H9 (cell line): ENCODE results near the gene CHRNG. TPM values are rescaled to one million over a fixed set of nuclear protein-coding genes. Genes with fewer than 3 reads are reported as not detected.
A peak's percentile ranks its signal among the peaks of the same experiment; 100 is the strongest.

Source experiments
- DNase-seq: peaks from one replicate; pipeline ENCODE4 v3.0.0-alpha.2; 2017
- H2AFZ ChIP-seq: one replicate; pipeline ENCODE4 v1.6.1; 2013; ENCODE audit warnings: mild to moderate bottlenecking, low read length, control low read depth, moderate library complexity
- H2AK5ac ChIP-seq: 2 replicates; pipeline ENCODE4 v1.6.1; 2013; ENCODE audit warnings: low read length, control low read depth, mixed read lengths; ENCODE audit not compliant: insufficient read length
- H2BK120ac ChIP-seq: one replicate; pipeline ENCODE4 v1.6.1; 2013; ENCODE audit warnings: low read depth, mild to moderate bottlenecking, low read length, control low read depth, inconsistent platforms; ENCODE audit not compliant: poor library complexity, severe bottlenecking
- H2BK12ac ChIP-seq: 2 replicates; pipeline ENCODE4 v1.6.1; 2013; ENCODE audit warnings: low read length, control low read depth, mixed read lengths, low read depth; ENCODE audit not compliant: insufficient read length
- H2BK15ac ChIP-seq: 2 replicates; pipeline ENCODE4 v1.6.1; 2013; ENCODE audit warnings: low read depth, low read length, control low read depth
- H2BK20ac ChIP-seq: one replicate; pipeline ENCODE4 v1.6.1; 2013; ENCODE audit warnings: low read depth, mild to moderate bottlenecking, low read length, control low read depth, inconsistent platforms; ENCODE audit not compliant: poor library complexity, severe bottlenecking
- H2BK5ac ChIP-seq: 2 replicates; pipeline ENCODE4 v1.6.1; 2013; ENCODE audit warnings: low read length, control low read depth, mixed read lengths; ENCODE audit not compliant: insufficient read length
- H3K14ac ChIP-seq: 2 replicates; pipeline ENCODE4 v1.6.1; 2013; ENCODE audit warnings: low read length, control low read depth; ENCODE audit not compliant: insufficient read depth
- H3K18ac ChIP-seq: 2 replicates; pipeline ENCODE4 v1.6.1; 2013; ENCODE audit warnings: low read depth, mild to moderate bottlenecking, mixed read lengths, low read length, control low read depth; ENCODE audit not compliant: insufficient read length
- H3K23ac ChIP-seq: 2 replicates; pipeline ENCODE4 v1.6.1; 2013; ENCODE audit warnings: low read length, control low read depth, mixed read lengths, low read depth; ENCODE audit not compliant: insufficient read length
- H3K23me2 ChIP-seq: 2 replicates; pipeline ENCODE4 v1.6.1; 2013; ENCODE audit warnings: low read depth, mild to moderate bottlenecking, mixed read lengths, low read length, control low read depth; ENCODE audit not compliant: insufficient read length, poor library complexity, severe bottlenecking
- H3K27ac ChIP-seq: 2 replicates; pipeline ENCODE4 v1.5.1; 2013; ENCODE audit warnings: low read length, control low read depth, mixed read lengths, low read depth; ENCODE audit not compliant: insufficient read length
- H3K27me3 ChIP-seq: 2 replicates; pipeline ENCODE4 v1.6.1; 2013; ENCODE audit warnings: low read length, control low read depth, inconsistent platforms; ENCODE audit not compliant: insufficient read depth
- H3K4ac ChIP-seq: 2 replicates; pipeline ENCODE4 v1.6.1; 2013; ENCODE audit warnings: low read depth, mild to moderate bottlenecking, control low read depth, inconsistent platforms, low read length, moderate library complexity
- H3K4me1 ChIP-seq: 2 replicates; pipeline ENCODE4 v1.6.1; 2013; ENCODE audit warnings: low read length, control low read depth, inconsistent platforms; ENCODE audit not compliant: insufficient read depth
- H3K4me2 ChIP-seq: 2 replicates; pipeline ENCODE4 v1.6.1; 2013; ENCODE audit warnings: low read length, control low read depth, mixed read lengths; ENCODE audit not compliant: insufficient read length, insufficient read depth
- H3K56ac ChIP-seq: 2 replicates; pipeline ENCODE4 v1.6.1; 2013; ENCODE audit warnings: low read depth, mild to moderate bottlenecking, mixed read lengths, low read length, control low read depth; ENCODE audit not compliant: insufficient read length
- H3K79me1 ChIP-seq: 2 replicates; pipeline ENCODE4 v1.6.1; 2013; ENCODE audit warnings: low read depth, mild to moderate bottlenecking, moderate library complexity, low read length, control low read depth, inconsistent platforms; ENCODE audit not compliant: insufficient read depth, poor library complexity, severe bottlenecking
- H3K79me2 ChIP-seq: 2 replicates; pipeline ENCODE4 v1.6.1; 2013; ENCODE audit warnings: low read length, control low read depth, inconsistent platforms; ENCODE audit not compliant: insufficient read depth
- H3K9ac ChIP-seq: 2 replicates; pipeline ENCODE4 v1.6.1; 2013; ENCODE audit warnings: low read length, control low read depth, mixed read lengths; ENCODE audit not compliant: insufficient read length; ENCODE audit errors: extremely low read depth
- H3K9me3 ChIP-seq: one replicate; pipeline ENCODE4 v1.6.1; 2013; ENCODE audit warnings: low read depth, low read length, inconsistent platforms; ENCODE audit not compliant: control insufficient read depth
- H3T11ph ChIP-seq: one replicate; pipeline ENCODE4 v1.6.1; 2013; ENCODE audit warnings: mild to moderate bottlenecking, low read length, control low read depth, inconsistent platforms
- H4K20me1 ChIP-seq: one replicate; pipeline ENCODE4 v1.6.1; 2013; ENCODE audit not compliant: control insufficient read depth, insufficient read length, insufficient read depth
- H4K5ac ChIP-seq: 2 replicates; pipeline ENCODE4 v1.6.1; 2013; ENCODE audit warnings: low read depth, mild to moderate bottlenecking, mixed read lengths, low read length, control low read depth; ENCODE audit not compliant: insufficient read length
- H4K8ac ChIP-seq: replicated peaks from 2 replicates; pipeline ENCODE4 v1.6.1; 2013; ENCODE audit warnings: low read length, control low read depth, mixed read lengths, low read depth; ENCODE audit not compliant: insufficient read length
- H4K91ac ChIP-seq: 2 replicates; pipeline ENCODE4 v1.6.1; 2013; ENCODE audit warnings: low read depth, mild to moderate bottlenecking, moderate library complexity, mixed read lengths, low read length, control low read depth; ENCODE audit not compliant: insufficient read length
- H3K27ac Mint-ChIP-seq, 3 experiments: 2 replicates in 2 of 3; 3 replicates in 1 of 3; pipeline ENCODE4 v1.8.0; 2020 to 2021; ENCODE audit warnings: mixed read lengths in 3 of 3, mild to moderate bottlenecking in 1 of 3, moderate library complexity in 1 of 3
- H3K27me3 Mint-ChIP-seq: 2 replicates; pipeline ENCODE4 v1.8.0; 2021; ENCODE audit warnings: low read depth, mild to moderate bottlenecking, moderate library complexity, mixed read lengths
- H3K36me3 Mint-ChIP-seq, 3 experiments: 2 replicates in 2 of 3; 3 replicates in 1 of 3; pipeline ENCODE4 v1.8.0; 2020 to 2021; ENCODE audit warnings: low read depth in 3 of 3, mixed read lengths in 3 of 3; ENCODE audit not compliant: insufficient read depth in 1 of 3
- H3K4me1 Mint-ChIP-seq, 2 experiments: 2 replicates each; pipeline ENCODE4 v1.8.0; 2020; ENCODE audit warnings: mixed read lengths in 2 of 2
- H3K4me3 Mint-ChIP-seq, 2 experiments: 2 replicates in 1 of 2; 3 replicates in 1 of 2; pipeline ENCODE4 v1.8.0; 2020 to 2021; ENCODE audit warnings: mild to moderate bottlenecking in 2 of 2, mixed read lengths in 2 of 2, moderate library complexity in 1 of 2
- H3K9me3 Mint-ChIP-seq, 2 experiments: 2 replicates in 1 of 2; 3 replicates in 1 of 2; pipeline ENCODE4 v1.8.0; 2020; ENCODE audit warnings: mild to moderate bottlenecking in 2 of 2, mixed read lengths in 2 of 2, moderate library complexity in 1 of 2
- CTCF ChIP-seq: fragments of 200-600 bp; sonication (generic); conservative IDR thresholded peaks from 3 replicates; pipeline ENCODE4 v1.8.0; 2021; ENCODE audit warnings: antibody characterized with exemption, mild to moderate bottlenecking
- WGBS: extraction: QIAGEN DNeasy Blood & Tissue Kit; methylation state at CpG from one replicate; pipeline ENCODE4 v1.1.7; 2013; ENCODE audit warnings: missing lambda C conversion rate, low lambda C conversion rate, mixed read lengths; ENCODE audit not compliant: insufficient read length; ENCODE audit errors: extremely low coverage; 5-methylcytosine and 5-hydroxymethylcytosine counted together
- total RNA-seq: library from RNA; stranded (reverse); gene quantifications from 2 replicates; pipeline ENCODE4 v1.2.1, GENCODE V29; 2021

The CHRNG gene
- total RNA-seq, 1 experiment from 2014 or later: not detected

- no peak overlapping the region for H3K4me2 ChIP-seq
- no peaks in the 10 kb centered on the region for H3K9me3 ChIP-seq
- H4K8ac ChIP-seq: no peak overlapping the region
- peaks cover 17 to 51% of the 10 kb centered on the region in 2 experiments for H3K4me1 Mint-ChIP-seq
- H3K23ac ChIP-seq: no peak overlapping the region
- no peaks in the 10 kb centered on the region for H3K79me1 ChIP-seq
- no peaks in the 10 kb centered on the region for H3K79me2 ChIP-seq
- peaks cover 44% of the 10 kb centered on the region for H3K27me3 Mint-ChIP-seq
- no peak overlapping the region for H3K27ac ChIP-seq
- no peak overlapping the region for H2BK12ac ChIP-seq
- DNase-seq: peak; percentile 59
- H4K91ac ChIP-seq: no peak overlapping the region
- H3T11ph ChIP-seq: no peak overlapping the region
- H2BK20ac ChIP-seq: no peak overlapping the region
- H3K14ac ChIP-seq: no peak overlapping the region
- H4K20me1 ChIP-seq: no peaks in the 10 kb centered on the region
- no peak overlapping the region for H3K4me3 Mint-ChIP-seq
- H3K23me2 ChIP-seq: peaks cover 5% of the 10 kb centered on the region
- no peak overlapping the region for H3K27ac Mint-ChIP-seq
- H4K5ac ChIP-seq: no peak overlapping the region
- H3K56ac ChIP-seq: no peak overlapping the region
- H2AFZ ChIP-seq: no peak overlapping the region
- no peaks in the 10 kb centered on the region for H3K4me1 ChIP-seq
- no peak overlapping the region for H3K4ac ChIP-seq
- peaks cover 17% of the 10 kb centered on the region for H3K27me3 ChIP-seq
- WGBS: no CpG with 5 or more reads among the region's 7 CpGs
- no peak overlapping the region for H2BK15ac ChIP-seq
- peak; percentile 59 for TF ChIP-seq CTCF
- peaks cover 0 to 2% of the 10 kb centered on the region in 2 experiments; a peak in 2 of 5 replicates for H3K9me3 Mint-ChIP-seq
- no peak overlapping the region for H2BK5ac ChIP-seq
- H2AK5ac ChIP-seq: no peak overlapping the region
- H3K18ac ChIP-seq: no peak overlapping the region
- H2BK120ac ChIP-seq: no peak overlapping the region
- no peak overlapping the region for H3K9ac ChIP-seq
- no peaks in the 10 kb centered on the region for H3K36me3 Mint-ChIP-seq
Measured at GRCh38 chr2:232508251-232508650, 31.2 kb upstream of the CHRNG start.
